Lower leg skin (tissue), 4 donors: Measurements from ENCODE around the gene SF3B5. TPM values are rescaled to one million over a fixed set of nuclear protein-coding genes. Genes with fewer than 3 reads are reported as not detected.
"Not testable (repeated sequence)": the region's sequence is repeated elsewhere in the genome, so short reads cannot be mapped to it uniquely, and the experiment has no call there.

ENCODE experiments used
- DNase-seq, 2 donors: peaks; one replicate each; pipeline ENCODE4 v3.0.0-alpha.2; 2019; ENCODE audit warnings: low spot score in 2 of 2
- H3K4me3 ChIP-seq: fragments of 200-600 bp; sonication (generic); 2 replicates; pipeline ENCODE4 v1.5.1; 2017; ENCODE audit warnings: mild to moderate bottlenecking, low read depth; ENCODE audit not compliant: poor library complexity, severe bottlenecking
- POLR2A ChIP-seq, 2 donors: fragments of 450-650 bp; IDR thresholded peaks; one replicate each; pipeline ENCODE4 v1.6.1; 2016 to 2017; ENCODE audit warnings: antibody characterized with exemption in 2 of 2, mild to moderate bottlenecking in 1 of 2, moderate library complexity in 1 of 2
- WGBS, 2 donors: methylation state at CpG; one replicate each; pipeline ENCODE4 v1.1.5; 2018; 5-methylcytosine and 5-hydroxymethylcytosine counted together
- intact Hi-C: fragments of 100-400 bp; cut with DNase I; formaldehyde crosslinking; loops from one replicate; pipeline ENCODE4 v1.15.0; 2023; ENCODE audit warnings: low total_unique reads
- total RNA-seq, 4 donors: library from RNA; depleted of rRNA; stranded (reverse); fragments of >200 nt; gene quantifications; one replicate each; pipeline ENCODE4 v1.1.0, GENCODE V29; 2016
- TF ChIP-seq, protein P1 (sequence below), 3 donors: fragments of 450-650 bp; IDR thresholded peaks; one replicate each; pipeline ENCODE4 v1.5.1; 2016; ENCODE audit warnings: antibody characterized with exemption in 3 of 3, mild to moderate bottlenecking in 3 of 3, moderate library complexity in 2 of 3

Gene SF3B5
- total RNA-seq, 4 donors from 2014 or later = 97.7 to 161 (median 120) TPM

DNA sequence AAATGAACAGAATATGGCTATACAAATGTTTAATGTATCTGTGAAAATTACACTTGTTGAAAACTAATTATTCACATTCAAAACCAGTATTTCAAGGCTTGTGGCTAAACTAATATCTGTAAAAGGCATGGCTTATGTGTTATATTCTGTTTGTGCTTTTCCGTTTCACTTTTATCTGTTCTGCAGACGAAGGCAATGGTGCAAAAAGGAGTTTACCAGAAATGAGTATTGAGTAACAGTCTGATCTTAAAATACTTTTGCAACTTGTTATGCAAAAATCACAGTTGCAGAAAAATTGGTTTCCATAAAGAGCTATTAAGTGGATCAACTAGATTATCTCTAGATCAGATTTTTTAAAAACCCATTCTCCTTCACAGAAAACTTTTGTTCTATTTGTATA, 45.5 kb upstream of the SF3B5 start:
- no peak for DNase-seq
- intact Hi-C loops = no loop called here
- WGBS, 2 donors = 86% methylated on average over 2 of the region's 2 CpGs
- H3K4me3 ChIP-seq = no peak overlapping the region
- TF ChIP-seq, protein P1, sequence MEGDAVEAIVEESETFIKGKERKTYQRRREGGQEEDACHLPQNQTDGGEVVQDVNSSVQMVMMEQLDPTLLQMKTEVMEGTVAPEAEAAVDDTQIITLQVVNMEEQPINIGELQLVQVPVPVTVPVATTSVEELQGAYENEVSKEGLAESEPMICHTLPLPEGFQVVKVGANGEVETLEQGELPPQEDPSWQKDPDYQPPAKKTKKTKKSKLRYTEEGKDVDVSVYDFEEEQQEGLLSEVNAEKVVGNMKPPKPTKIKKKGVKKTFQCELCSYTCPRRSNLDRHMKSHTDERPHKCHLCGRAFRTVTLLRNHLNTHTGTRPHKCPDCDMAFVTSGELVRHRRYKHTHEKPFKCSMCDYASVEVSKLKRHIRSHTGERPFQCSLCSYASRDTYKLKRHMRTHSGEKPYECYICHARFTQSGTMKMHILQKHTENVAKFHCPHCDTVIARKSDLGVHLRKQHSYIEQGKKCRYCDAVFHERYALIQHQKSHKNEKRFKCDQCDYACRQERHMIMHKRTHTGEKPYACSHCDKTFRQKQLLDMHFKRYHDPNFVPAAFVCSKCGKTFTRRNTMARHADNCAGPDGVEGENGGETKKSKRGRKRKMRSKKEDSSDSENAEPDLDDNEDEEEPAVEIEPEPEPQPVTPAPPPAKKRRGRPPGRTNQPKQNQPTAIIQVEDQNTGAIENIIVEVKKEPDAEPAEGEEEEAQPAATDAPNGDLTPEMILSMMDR (IDR thresholded peaks at IDR 0.05) = no peak
- no peak for TF ChIP-seq POLR2A (IDR thresholded peaks at IDR 0.05)

DNA sequence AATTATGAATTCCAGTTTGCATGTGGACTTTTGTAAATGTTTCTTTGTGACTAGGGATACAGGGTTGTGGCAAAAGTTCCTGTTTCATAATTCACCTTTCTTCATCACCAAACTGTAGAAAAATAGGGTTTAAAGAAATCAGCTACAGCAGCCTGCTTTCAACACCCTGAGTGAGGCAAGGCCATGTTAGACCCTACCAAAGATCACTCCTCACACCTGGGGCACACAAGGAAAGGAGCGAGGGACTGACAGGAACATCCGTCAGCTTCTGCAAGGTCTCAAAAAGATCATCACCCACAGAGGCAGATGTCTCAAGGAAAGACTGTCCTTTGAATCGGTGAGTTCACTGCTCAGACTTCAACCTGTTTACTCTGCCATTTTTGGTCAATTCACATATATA, 44.4 kb upstream of the SF3B5 start:
- no peak for TF ChIP-seq POLR2A (IDR thresholded peaks at IDR 0.05)
- TF ChIP-seq, protein P1 (IDR thresholded peaks at IDR 0.05) = no peak
- H3K4me3 ChIP-seq = no peak overlapping the region
- intact Hi-C loops = no loop called here
- WGBS, 2 donors = 98 to 100% methylated on average over 3 of the region's 3 CpGs
- DNase-seq = no peak

DNA sequence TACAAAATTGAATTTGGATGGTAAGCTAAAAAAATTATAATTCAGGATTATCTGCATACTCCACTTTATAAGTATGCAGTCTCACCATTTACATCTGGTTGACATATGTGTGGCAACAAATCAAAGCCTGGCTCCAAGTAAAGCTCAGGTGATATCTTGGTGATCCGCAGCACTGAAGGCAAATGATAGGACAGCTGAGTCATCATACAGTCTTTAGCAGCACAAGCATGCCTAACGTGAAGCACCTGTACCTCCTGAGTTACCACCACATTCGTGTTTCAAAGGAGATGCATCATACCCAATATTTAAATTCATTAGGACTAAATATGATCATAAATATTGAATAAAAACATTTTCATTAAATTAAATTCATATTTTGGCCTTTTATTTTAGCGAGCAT, 43.2 kb upstream of the SF3B5 start:
- DNase-seq = no peak
- WGBS, 2 donors = 62 to 66% methylated on average over 4 of the region's 4 CpGs
- H3K4me3 ChIP-seq = no peak overlapping the region
- TF ChIP-seq, protein P1 (IDR thresholded peaks at IDR 0.05) = no peak
- TF ChIP-seq POLR2A (IDR thresholded peaks at IDR 0.05) = no peak
- intact Hi-C loops = no loop called here

DNA sequence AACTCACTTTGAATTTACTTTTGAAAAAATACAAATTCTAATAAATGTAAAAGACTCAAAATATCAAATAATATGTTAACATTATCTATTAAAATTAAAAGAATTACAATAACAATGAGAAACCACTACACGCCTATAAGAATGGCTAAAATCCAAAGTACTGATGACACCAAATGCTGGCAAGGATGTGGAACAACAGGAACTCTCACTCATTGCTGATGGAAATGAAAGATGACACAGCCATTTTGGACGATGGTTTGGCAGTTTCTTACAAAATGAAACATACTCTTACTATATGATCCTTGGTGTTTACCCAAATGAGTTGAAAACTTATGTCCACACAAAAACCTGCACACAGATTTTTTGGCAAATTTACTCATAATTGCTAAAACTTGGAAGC, 39.4 kb upstream of the SF3B5 start:
- intact Hi-C loops = no loop called here
- 48 to 53% methylated on average over 2 of the region's 2 CpGs for WGBS, 2 donors

DNA sequence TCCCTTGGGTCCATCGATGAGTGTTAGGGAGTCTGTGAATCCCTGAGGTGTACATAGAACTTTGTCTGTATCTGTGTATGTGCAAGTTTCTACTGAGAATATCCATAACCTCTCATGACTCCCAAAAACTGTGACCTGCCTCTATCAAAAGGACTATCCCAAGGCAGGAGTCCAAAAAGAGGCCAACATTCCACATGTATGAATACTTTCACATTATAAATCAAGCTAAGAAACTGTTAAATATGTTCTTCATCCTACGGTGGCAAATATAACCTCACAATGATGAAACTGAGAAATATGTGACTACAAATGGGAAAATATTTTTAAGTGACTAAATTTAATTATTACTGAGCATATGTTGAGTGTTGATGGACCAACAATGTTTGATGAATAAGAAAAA, 38.8 kb upstream of the SF3B5 start:
- no peak overlapping the region for H3K4me3 ChIP-seq
- WGBS, 2 donors = 68 to 73% methylated on average over 2 of the region's 2 CpGs
- DNase-seq = no peak
- intact Hi-C loops = no loop called here
- TF ChIP-seq POLR2A (IDR thresholded peaks at IDR 0.05) = no peak
- TF ChIP-seq, protein P1 (IDR thresholded peaks at IDR 0.05) = no peak

More for the DNA sequence above, 39.4 kb upstream of the SF3B5 start:
- DNase-seq = no peak
- TF ChIP-seq POLR2A (IDR thresholded peaks at IDR 0.05) = no peak
- TF ChIP-seq, protein P1 (IDR thresholded peaks at IDR 0.05) = no peak
- no peak overlapping the region for H3K4me3 ChIP-seq

DNA sequence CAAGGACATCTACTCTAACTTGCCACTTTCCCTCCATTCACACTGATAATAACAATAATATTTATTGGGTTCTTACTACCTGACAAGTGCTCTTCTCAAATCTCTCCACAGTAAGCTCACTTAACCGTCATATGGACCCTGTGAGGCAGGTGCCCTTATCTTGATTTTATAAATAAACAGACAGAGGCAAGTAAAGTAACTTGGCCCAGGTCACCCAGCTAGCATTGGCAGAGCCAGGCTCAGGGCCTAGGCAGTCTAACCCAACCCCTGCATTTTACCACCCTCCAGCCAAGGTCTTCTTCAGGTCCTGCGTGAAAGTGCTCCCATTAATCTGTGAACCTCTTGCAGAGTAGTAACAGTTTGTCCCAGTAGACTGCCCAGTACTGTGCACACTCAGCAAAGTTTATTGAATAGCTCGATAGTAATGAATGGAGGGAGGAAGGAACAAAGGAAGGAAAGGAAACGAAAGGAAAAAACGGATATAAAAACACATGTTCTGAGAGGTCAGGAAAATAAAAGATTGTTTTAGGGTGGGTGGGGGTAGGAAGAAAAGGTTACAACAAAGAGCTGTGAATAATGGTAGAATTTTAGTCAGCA, 38.0 kb upstream of the SF3B5 start:
- intact Hi-C loops = no loop called here
- no peak for TF ChIP-seq POLR2A (IDR thresholded peaks at IDR 0.05)
- TF ChIP-seq, protein P1 (IDR thresholded peaks at IDR 0.05) = no peak
- no peak overlapping the region for H3K4me3 ChIP-seq
- DNase-seq = no peak
- 82 to 84% methylated on average over 5 of the region's 5 CpGs for WGBS, 2 donors

DNA sequence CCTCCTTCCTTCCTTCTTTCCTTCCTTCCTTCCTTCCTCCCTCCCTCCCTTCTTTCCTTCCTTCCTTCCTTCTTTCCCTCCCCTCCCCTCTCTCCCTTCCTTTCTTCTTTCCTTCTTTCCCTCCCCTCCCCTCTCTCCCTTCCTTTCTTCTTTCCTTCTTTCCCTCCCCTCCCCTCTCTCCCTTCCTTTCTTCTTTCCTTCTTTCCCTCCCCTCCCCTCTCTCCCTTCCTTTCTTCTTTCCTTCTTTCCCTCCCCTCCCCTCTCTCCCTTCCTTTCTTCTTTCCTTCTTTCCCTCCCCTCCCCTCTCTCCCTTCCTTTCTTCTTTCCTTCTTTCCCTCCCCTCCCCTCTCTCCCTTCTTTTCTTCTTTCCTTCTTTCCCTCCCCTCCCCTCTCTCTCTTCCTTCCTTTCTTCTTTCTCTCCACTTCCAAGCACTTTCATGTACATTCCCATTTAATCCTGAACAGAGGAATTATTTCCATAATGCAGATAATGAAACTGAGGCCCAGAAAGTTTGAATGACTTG, 36.9 kb upstream of the SF3B5 start:
- DNase-seq, H3K4me3 ChIP-seq, intact Hi-C loops: not testable (repeated sequence)
